SK-N-SH (cell line): ENCODE measurements around the gene HOXC5. TPM values are rescaled to one million over a fixed set of nuclear protein-coding genes. Genes with fewer than 3 reads are reported as not detected.

Source experiments
- CTCF ChIA-PET: fragments of 300-600, 350-600 bp; formaldehyde crosslinking; extraction: SDS; loops from one replicate; lab custom pipeline; 2021; lab: Yijun Ruan, JAX
- POLR2A ChIA-PET: fragments of 350-600 bp; sonication (Branson Sonifier 250); formaldehyde crosslinking; extraction: SDS; loops from one replicate; lab custom pipeline; 2020; ENCODE audit warnings: antibody characterized with exemption, inconsistent platforms; lab: Yijun Ruan, JAX
- DNase-seq: peaks from one replicate; pipeline ENCODE4 v3.0.0; 2012
- H2AFZ ChIP-seq: fragments of 200-600 bp; sonication (generic); 2 replicates; pipeline ENCODE4 v1.8.1; 2016; ENCODE audit warnings: antibody characterized with exemption, mild to moderate bottlenecking, low read depth
- H3F3A ChIP-seq: fragments of 200-600 bp; sonication (generic); replicated peaks from 2 replicates; pipeline ENCODE3; 2016; ENCODE audit warnings: antibody characterized with exemption, mild to moderate bottlenecking; ENCODE audit not compliant: insufficient read depth
- H3K27ac ChIP-seq, 2 experiments: fragments of 200-500 bp in 1 of 2; fragments of 200-600 bp in 1 of 2; sonication (Bioruptor generic) in 1 of 2; sonication (generic), shearing (Covaris generic) in 1 of 2; 2 replicates each; pipeline versions ENCODE4 v1.5.1 to v1.6.1; 2014 to 2016; ENCODE audit warnings: low read depth in 2 of 2, inconsistent platforms in 1 of 2, low read length in 1 of 2, mild to moderate bottlenecking in 1 of 2, mixed read lengths in 1 of 2
- H3K27me3 ChIP-seq: fragments of 200-600 bp; sonication (generic), shearing (Covaris generic); 2 replicates; pipeline ENCODE4 v1.6.1; 2016; ENCODE audit warnings: mixed run types; ENCODE audit not compliant: insufficient read depth
- H3K36me3 ChIP-seq, 2 experiments: fragments of 200-500 bp in 1 of 2; fragments of 200-600 bp in 1 of 2; sonication (Bioruptor generic) in 1 of 2; sonication (generic) in 1 of 2; replicated peaks in 1 of 2; 2 replicates each; pipeline versions ENCODE3 to v1.5.1; 2014 to 2016; ENCODE audit warnings: low read length in 1 of 2, mild to moderate bottlenecking in 1 of 2; ENCODE audit not compliant: insufficient read depth in 2 of 2, control insufficient read depth in 1 of 2
- H3K4me1 ChIP-seq, 2 experiments: fragments of 200-500 bp in 1 of 2; fragments of 200-600 bp in 1 of 2; sonication (Bioruptor generic) in 1 of 2; sonication (generic), shearing (Covaris generic) in 1 of 2; 2 replicates each; pipeline versions ENCODE4 v1.5.1 to v1.6.1; 2014 to 2016; ENCODE audit warnings: low read depth in 1 of 2, low read length in 1 of 2, mixed run types in 1 of 2; ENCODE audit not compliant: insufficient read depth in 2 of 2, control insufficient read depth in 1 of 2
- H3K4me2 ChIP-seq: fragments of 200-600 bp; sonication (generic), shearing (Covaris generic); 2 replicates; pipeline ENCODE4 v1.6.1; 2017; ENCODE audit warnings: mixed run types
- H3K4me3 ChIP-seq, 2 experiments: fragments of 200-500 bp in 1 of 2; fragments of 200-600 bp in 1 of 2; sonication (Bioruptor generic) in 1 of 2; sonication (generic), shearing (Covaris generic) in 1 of 2; 2 replicates each; pipeline versions ENCODE4 v1.5.1 to v1.8.1; 2014 to 2016; ENCODE audit warnings: low read depth in 2 of 2, inconsistent platforms in 1 of 2, low read length in 1 of 2, mild to moderate bottlenecking in 1 of 2, mixed read lengths in 1 of 2, moderate library complexity in 1 of 2
- H3K79me2 ChIP-seq: fragments of 200-600 bp; sonication (generic); 2 replicates; pipeline ENCODE4 v1.8.1; 2017; ENCODE audit warnings: mild to moderate bottlenecking; ENCODE audit not compliant: insufficient read depth
- H3K9ac ChIP-seq: fragments of 200-600 bp; sonication (generic); 2 replicates; pipeline ENCODE4 v1.6.1; 2017; ENCODE audit warnings: mixed run types
- H3K9me2 ChIP-seq: fragments of 200-600 bp; sonication (generic); 2 replicates; pipeline ENCODE4 v1.6.1; 2017; ENCODE audit warnings: mixed run types
- H3K9me3 ChIP-seq: fragments of 200-600 bp; sonication (generic); 2 replicates; pipeline ENCODE4 v1.6.1; 2017; ENCODE audit warnings: mixed run types, mild to moderate bottlenecking, moderate library complexity
- H4K20me1 ChIP-seq: fragments of 200-600 bp; sonication (generic); 2 replicates; pipeline ENCODE4 v1.6.1; 2017; ENCODE audit warnings: mild to moderate bottlenecking, mixed run types; ENCODE audit not compliant: insufficient read depth
- CTCF ChIP-seq: fragments of 200-600 bp; sonication (generic); IDR thresholded peaks from 2 replicates; pipeline ENCODE4 v1.6.1; 2017; ENCODE audit warnings: antibody characterized with exemption, mild to moderate bottlenecking, moderate library complexity
- ELF1 ChIP-seq: IDR thresholded peaks from 2 replicates; pipeline ENCODE4 v1.4.0; 2012
- EP300 ChIP-seq, 2 experiments: IDR thresholded peaks; 2 replicates each; pipeline versions ENCODE4 v1.4.0 to v1.6.1; 2012; ENCODE audit warnings: borderline replicate concordance in 1 of 2, low read depth in 1 of 2, low read length in 1 of 2
- EZH2phosphoT487 ChIP-seq: fragments of 200-600 bp; sonication (generic); IDR thresholded peaks from 2 replicates; pipeline ENCODE4 v1.6.1; 2017; ENCODE audit warnings: low read depth, mixed run types, mild to moderate bottlenecking, antibody characterized with exemption, moderate library complexity, borderline replicate concordance
- FOSL2 ChIP-seq: IDR thresholded peaks from 2 replicates; pipeline ENCODE4 v1.4.0; 2012; ENCODE audit warnings: low read depth, mild to moderate bottlenecking, moderate library complexity, borderline replicate concordance
- GATA2 ChIP-seq: sonication (generic); formaldehyde crosslinking; IDR thresholded peaks from 2 replicates; pipeline ENCODE4 v1.5.0; 2020; ENCODE audit warnings: mild to moderate bottlenecking, missing genetic modification reagents
- MEF2A ChIP-seq: IDR thresholded peaks from 2 replicates; pipeline ENCODE4 v1.4.0; 2012; ENCODE audit warnings: low read depth, borderline replicate concordance
- POLR2AphosphoS5 ChIP-seq: IDR thresholded peaks from 2 replicates; pipeline ENCODE4 v1.6.1; 2012; ENCODE audit warnings: low read depth, low read length
- RCOR1 ChIP-seq: fragments of 150-350 bp; IDR thresholded peaks from 2 replicates; pipeline ENCODE4 v1.6.1; 2017; ENCODE audit warnings: antibody characterized with exemption, low read length
- RFX5 ChIP-seq: IDR thresholded peaks from 2 replicates; pipeline ENCODE4 v1.6.1; 2012; ENCODE audit warnings: mild to moderate bottlenecking, improper control_type of control experiment, low read length
- TCF12 ChIP-seq: IDR thresholded peaks from 2 replicates; pipeline ENCODE4 v1.4.0; 2012
- USF1 ChIP-seq: IDR thresholded peaks from 2 replicates; pipeline ENCODE4 v1.4.0; 2012; ENCODE audit warnings: low read depth, borderline replicate concordance
- WGBS: methylation state at CpG from one replicate; pipeline ENCODE4 v1.1.6; 2017; ENCODE audit warnings: low lambda C conversion rate; 5-methylcytosine and 5-hydroxymethylcytosine counted together
- polyA plus RNA-seq, 3 experiments: library from polyadenylated mRNA; depleted of rRNA; stranded (reverse); fragments of >200 nt; gene quantifications; 2 replicates each; pipeline ENCODE4 v1.2.3, GENCODE V29; 2012

The HOXC5 gene
- polyA plus RNA-seq, 1 of the 3 experiments (the other 2 are of a cell fraction), result 2.1 TPM

DNA sequence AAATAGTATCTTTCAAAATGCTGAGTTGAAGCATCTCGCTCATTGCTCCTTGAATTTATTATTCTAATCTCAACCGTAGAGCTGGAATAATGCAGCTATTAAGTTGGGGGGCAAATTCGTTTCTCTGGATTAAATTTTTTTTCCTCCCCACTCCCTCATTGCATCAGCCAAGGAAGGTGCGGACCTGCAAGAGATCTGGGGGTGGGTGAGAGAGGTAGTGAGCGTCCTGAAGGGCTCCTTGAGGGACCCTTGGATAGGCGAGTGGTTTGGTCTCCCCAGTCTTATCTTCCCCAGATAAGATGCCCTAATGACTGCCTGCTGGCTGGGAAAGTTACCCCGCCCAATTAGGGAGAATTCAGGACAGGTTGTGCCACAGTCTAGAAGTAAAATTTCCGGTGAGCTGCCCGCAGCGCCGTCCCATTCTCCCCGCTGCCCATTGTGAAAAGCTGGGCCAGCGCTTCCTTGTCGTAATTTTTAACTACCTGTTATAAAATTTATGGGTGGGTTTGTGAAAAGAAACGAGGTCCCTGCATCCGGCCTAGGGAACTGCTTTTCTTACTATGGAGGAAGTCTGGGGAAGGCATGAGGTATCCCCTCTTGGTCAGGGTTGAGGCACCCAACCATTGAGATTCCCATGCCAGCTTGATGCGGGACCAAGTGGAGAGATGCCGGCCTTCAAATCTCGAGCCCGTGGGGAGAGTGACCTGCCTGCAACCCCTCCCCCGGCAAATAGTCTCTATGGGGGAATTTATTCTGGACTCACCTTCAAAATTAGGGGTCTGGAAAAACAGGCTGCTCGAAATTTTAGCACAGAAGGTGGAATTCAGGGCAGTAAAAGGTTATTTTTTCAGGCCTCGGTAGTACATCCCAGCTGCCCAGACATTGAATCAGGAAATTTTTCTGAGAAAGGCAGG is 17.6 kb upstream of the HOXC5 start:
- Histone ChIP-seq H3K4me2 (no peak overlapping the region), H3K36me3 (no peaks in the 10 kb centered on the region), H4K20me1 (no peaks in the 10 kb centered on the region), H2AFZ (peak overlapping the region; percentile 94; the same call in 1 of the 2 replicates), H3K79me2 (peaks cover 10% of the 10 kb centered on the region; the same call in 1 of the 2 replicates), H3K4me3 (no peak overlapping the region), H3F3A (peaks cover 17% of the 10 kb centered on the region), H3K9ac (no peak overlapping the region), H3K27me3 (no peaks in the 10 kb centered on the region), H3K4me1 (peaks cover 3 to 30% of the 10 kb centered on the region in 2 experiments; a peak in 2 of 4 replicates), H3K9me3 (no peaks in the 10 kb centered on the region), H3K9me2 (no peaks in the 10 kb centered on the region), H3K27ac (no peak overlapping the region)
- POLR2A ChIA-PET, result interaction anchor here (0.7 kb wide), 1 partner anchor 89 kb away, joined by 4 read pairs; no protein-coding TSS in a partner anchor
- no peak for TF ChIP-seq EP300 (IDR thresholded peaks at IDR 0.05; ENCODE audit: borderline replicate concordance in 1 of 2, low read depth in 1 of 2, low read length in 1 of 2)
- TF ChIP-seq RFX5, result no peak
- no peak for TF ChIP-seq USF1
- TF ChIP-seq RCOR1, result no peak
- CTCF ChIA-PET, result interaction anchor here (0.5 to 24.5 kb wide), 11 partner anchors 9 to 222 kb away, joined by 3 to 568 read pairs (median 6); partner anchors contain the start of genes HOXC10, HOXC4, HOXC5 and SMUG1
- WGBS, result 91% methylated on average over 23 of the region's 23 CpGs
- DNase-seq, result no peak

GRCh38 chr12:54016051-54016450 is 16.8 kb upstream of the HOXC5 start:
- no peaks in the 10 kb centered on the region for H3K27me3 ChIP-seq
- peaks cover 17% of the 10 kb centered on the region for H3F3A ChIP-seq
- peak overlapping the region; percentile 46 to 69; a peak in 3 of 4 replicates for H3K4me3 ChIP-seq
- H3K9me3 ChIP-seq, result no peaks in the 10 kb centered on the region
- WGBS, result 88% methylated on average over 3 of the region's 3 CpGs
- H3K4me1 ChIP-seq, result peaks cover 7 to 33% of the 10 kb centered on the region in 2 experiments; a peak in 2 of 4 replicates
- no peaks in the 10 kb centered on the region for H3K9me2 ChIP-seq
- H3K4me2 ChIP-seq, result peak overlapping the region; percentile 70; the same call in 1 of the 2 replicates
- peak overlapping the region; percentile 94; the same call in 1 of the 2 replicates for H2AFZ ChIP-seq
- H3K27ac ChIP-seq, result peak overlapping the region; percentile 89 to 99; a peak in 3 of 4 replicates
- TF ChIP-seq EZH2phosphoT487 (no peak), POLR2AphosphoS5 (no peak), MEF2A (no peak), CTCF (no peak), RFX5 (no peak), GATA2 (no peak), USF1 (no peak), FOSL2 (no peak), ELF1 (no peak), TCF12 (no peak)
- TF ChIP-seq, all 33 proteins: peak for 0
- CTCF ChIA-PET, result interaction anchor here (0.6 to 24.5 kb wide), 13 partner anchors 10 to 428 kb away, joined by 3 to 568 read pairs (median 7); partner anchors contain the start of genes HOXC10, HOXC4, HOXC5 and HOXC9
- Histone ChIP-seq H4K20me1 (no peaks in the 10 kb centered on the region), H3K79me2 (peaks cover 10% of the 10 kb centered on the region; the same call in 1 of the 2 replicates), H3K36me3 (no peaks in the 10 kb centered on the region), H3K9ac (peak overlapping the region; percentile 98; the same call in 1 of the 2 replicates)
- DNase-seq, result no peak
- POLR2A ChIA-PET, result interaction anchor here (0.7 kb wide), 1 partner anchor 88 kb away, joined by 4 read pairs; no protein-coding TSS in a partner anchor
